ENCODE measurements around the gene MKNK2. TPM values are rescaled to one million over a fixed set of nuclear protein-coding genes. Genes with fewer than 3 reads are reported as not detected.

The MKNK2 gene
- total and polyA plus RNA-seq, 2 of the 13 experiments (the other 11 are each of a cell fraction or from before 2014, with no cell fraction given): 44.9 to 112 TPM

DNA sequence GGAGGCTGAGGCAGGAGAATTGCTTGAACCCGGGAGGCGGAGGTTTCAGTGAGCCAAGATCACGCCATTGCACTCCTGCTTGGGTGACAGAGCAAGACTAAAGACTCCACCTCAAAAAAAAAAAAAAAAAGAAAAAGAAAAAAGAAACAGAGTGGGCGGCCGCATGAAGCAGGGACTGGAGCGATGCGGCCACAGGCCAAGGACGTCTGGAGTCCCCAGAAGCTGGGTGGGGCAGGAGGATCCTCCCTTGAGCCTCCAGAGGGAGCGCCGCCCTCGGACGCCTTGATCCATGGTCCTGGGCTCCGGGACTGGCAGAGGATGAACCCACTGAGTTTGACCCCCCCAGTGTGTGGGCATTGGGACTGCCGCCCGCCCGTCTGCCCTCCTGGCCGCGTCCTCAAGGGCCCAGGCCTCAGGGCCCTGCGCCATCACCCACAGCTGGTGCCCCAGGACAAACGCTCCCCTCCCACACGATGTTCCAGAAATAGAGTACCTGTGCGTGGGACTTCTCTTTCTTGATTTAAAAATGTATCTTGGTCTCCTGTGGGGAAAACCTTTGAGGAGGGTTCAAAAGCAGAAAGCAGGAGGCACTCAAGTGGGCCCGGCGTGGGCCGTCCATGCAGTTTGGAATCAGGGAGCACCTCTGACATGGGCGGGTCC lies 51.1 kb downstream of the MKNK2 start:
- Histone ChIP-seq H2AFZ (ENCODE audit: low read length) (no peak overlapping the region), H3K9ac (ENCODE audit: insufficient read depth, low read depth, low read length) (no peak overlapping the region), H4K20me1 (ENCODE audit: insufficient read depth, low read length) (no peaks in the 10 kb centered on the region), H3K27ac (ENCODE audit: extremely low read length, insufficient read depth, low read length) (no peak overlapping the region), H3K79me2 (ENCODE audit: insufficient read depth, low read length) (no peaks in the 10 kb centered on the region), H3K27me3 (ENCODE audit: control insufficient read depth in 1 of 2, insufficient read depth in 2 of 2, low read length in 2 of 2) (no peaks in the 10 kb centered on the region), H3K9me3 (ENCODE audit: low read length) (no peaks in the 10 kb centered on the region), H3K36me3 (replicated peaks in 1 of 2; ENCODE audit: control insufficient read depth in 1 of 2, insufficient read depth in 2 of 2, low read length in 2 of 2) (no peaks in the 10 kb centered on the region; a peak in 1 of 5 replicates), H3K4me1 (ENCODE audit: insufficient read depth, low read length) (no peaks in the 10 kb centered on the region), H3K4me2 (ENCODE audit: low read depth, low read length) (no peak overlapping the region), H3K4me3 (replicated peaks in 1 of 3; ENCODE audit: insufficient read depth in 1 of 3, low read depth in 2 of 3, low read length in 3 of 3) (no peak overlapping the region)
- ChIA-PET CTCF (ENCODE audit: low intra/inter-chr PET ratio, low total read pairs) (no interaction called here), POLR2A (no interaction called here)
- no peak for FAIRE-seq
- peak; percentile 35 for TF ChIP-seq AGO2 (optimal IDR thresholded peaks at IDR 0.05; ENCODE audit: low read depth, low read length)
- no peak for TF ChIP-seq ZNF567 (CRISPR knock-in tag; IDR thresholded peaks at IDR 0.05; ENCODE audit: borderline replicate concordance)
- DNase-seq (ENCODE audit: low spot score): no peak
- BruUV-seq (replicated peaks): no TSS peak
- no peak for ATAC-seq
- intact Hi-C loops (cut with micrococcal nuclease; ENCODE audit: unreplicated experiment): no loop called here
- WGBS (ENCODE audit: low lambda C conversion rate): 98% methylated on average over 17 of the region's 26 CpGs
- in situ Hi-C loops (cut with HindIII; ENCODE audit: extremely low pct_ligation_motif_present, low pct_unique_long_range_greater_than_20kb): no loop called here

DNA sequence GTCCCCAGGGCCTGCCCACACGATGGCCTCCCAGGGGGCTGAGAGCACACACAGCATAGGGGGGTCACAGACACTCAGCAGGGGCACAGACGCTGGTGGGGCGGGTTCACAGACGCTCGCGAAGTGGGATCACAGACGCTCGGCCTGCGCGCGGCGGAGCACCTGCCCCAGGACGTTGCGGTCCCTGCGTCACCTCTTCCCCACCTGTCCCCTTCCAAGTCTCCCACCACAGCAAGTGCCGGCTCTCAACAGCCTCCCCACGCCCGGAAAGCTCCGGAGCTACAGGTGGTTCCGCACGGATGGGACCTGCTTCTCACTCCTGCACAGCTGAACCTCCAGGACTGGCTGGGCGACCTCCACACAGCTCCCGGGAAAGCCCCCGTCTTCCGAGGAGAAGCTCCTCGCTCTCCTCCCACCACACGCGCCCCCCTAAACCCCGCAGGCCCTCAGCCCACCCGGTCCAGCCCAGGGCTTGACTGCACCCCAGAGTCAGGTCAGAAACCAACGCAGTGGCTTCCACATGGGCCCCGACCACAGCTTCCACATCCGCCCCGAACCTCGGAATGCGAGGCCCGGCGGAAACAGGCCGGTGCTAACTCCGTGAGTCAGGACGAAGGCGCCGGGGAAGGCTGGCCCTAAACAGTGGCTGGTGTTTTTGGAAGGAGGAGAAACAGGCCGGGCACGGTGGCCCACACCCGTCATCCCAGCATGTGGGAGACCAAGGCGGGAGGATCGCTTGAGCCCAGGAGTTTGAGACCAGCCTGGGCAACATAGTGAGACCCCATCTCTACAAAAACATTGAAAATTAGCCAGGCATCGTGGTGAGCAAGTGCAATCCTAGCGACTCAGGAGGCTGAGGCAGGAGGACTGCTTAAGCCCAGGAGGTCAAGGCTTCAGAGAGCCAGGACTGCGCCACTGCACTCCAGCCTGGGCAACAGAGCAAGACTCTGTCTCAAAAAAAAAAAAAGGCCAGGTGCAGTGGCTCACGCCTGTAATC lies 52.0 kb downstream of the MKNK2 start:
- no peak for FAIRE-seq
- TF ChIP-seq, protein P1, sequence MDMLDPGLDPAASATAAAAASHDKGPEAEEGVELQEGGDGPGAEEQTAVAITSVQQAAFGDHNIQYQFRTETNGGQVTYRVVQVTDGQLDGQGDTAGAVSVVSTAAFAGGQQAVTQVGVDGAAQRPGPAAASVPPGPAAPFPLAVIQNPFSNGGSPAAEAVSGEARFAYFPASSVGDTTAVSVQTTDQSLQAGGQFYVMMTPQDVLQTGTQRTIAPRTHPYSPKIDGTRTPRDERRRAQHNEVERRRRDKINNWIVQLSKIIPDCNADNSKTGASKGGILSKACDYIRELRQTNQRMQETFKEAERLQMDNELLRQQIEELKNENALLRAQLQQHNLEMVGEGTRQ (IDR thresholded peaks at IDR 0.05; ENCODE audit: low read depth, low read length): no peak
- TF ChIP-seq, protein P1 (CRISPR knock-in tag; IDR thresholded peaks at IDR 0.05; ENCODE audit: borderline replicate concordance): no peak
- TF ChIP-seq AGO2 (optimal IDR thresholded peaks at IDR 0.05; ENCODE audit: low read depth, low read length) (peak; percentile 90), ZNF121 (CRISPR knock-in tag; IDR thresholded peaks at IDR 0.05) (peak; percentile 59; the same call in 1 of the 2 replicates), GABPA (IDR thresholded peaks at IDR 0.05; ENCODE audit: low read depth, low read length) (0 out of 2 replicates have a peak, but pooled peaks have one; percentile 9), GABPA (CRISPR knock-in tag; IDR thresholded peaks at IDR 0.05; ENCODE audit: low read depth) (no peak)
- TF ChIP-seq, protein P2, sequence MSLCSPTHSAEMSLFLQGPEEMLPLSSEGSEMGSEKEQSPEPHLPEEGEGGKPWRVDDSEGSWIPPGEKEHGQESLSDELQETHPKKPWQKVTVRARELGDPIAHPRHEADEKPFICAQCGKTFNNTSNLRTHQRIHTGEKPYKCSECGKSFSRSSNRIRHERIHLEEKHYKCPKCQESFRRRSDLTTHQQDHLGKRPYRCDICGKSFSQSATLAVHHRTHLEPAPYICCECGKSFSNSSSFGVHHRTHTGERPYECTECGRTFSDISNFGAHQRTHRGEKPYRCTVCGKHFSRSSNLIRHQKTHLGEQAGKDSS (CRISPR knock-in tag; IDR thresholded peaks at IDR 0.05; ENCODE audit: borderline replicate concordance, low read depth): no peak
- in situ Hi-C loops (cut with HindIII; ENCODE audit: extremely low pct_ligation_motif_present, low pct_unique_long_range_greater_than_20kb) (no loop called here), intact Hi-C loops (cut with micrococcal nuclease; ENCODE audit: unreplicated experiment) (no loop called here)
- DNase-seq (ENCODE audit: low spot score): no peak
- Histone ChIP-seq H3K4me2 (ENCODE audit: low read depth, low read length) (no peak overlapping the region), H3K9ac (ENCODE audit: insufficient read depth, low read depth, low read length) (no peak overlapping the region), H3K36me3 (replicated peaks in 1 of 2; ENCODE audit: control insufficient read depth in 1 of 2, insufficient read depth in 2 of 2, low read length in 2 of 2) (no peaks in the 10 kb centered on the region; a peak in 1 of 5 replicates), H4K20me1 (ENCODE audit: insufficient read depth, low read length) (no peaks in the 10 kb centered on the region), H2AFZ (ENCODE audit: low read length) (no peak overlapping the region), H3K79me2 (ENCODE audit: insufficient read depth, low read length) (no peaks in the 10 kb centered on the region), H3K4me3 (replicated peaks in 1 of 3; ENCODE audit: insufficient read depth in 1 of 3, low read depth in 2 of 3, low read length in 3 of 3) (no peak overlapping the region), H3K27ac (ENCODE audit: extremely low read length, insufficient read depth, low read length) (no peak overlapping the region), H3K27me3 (ENCODE audit: control insufficient read depth in 1 of 2, insufficient read depth in 2 of 2, low read length in 2 of 2) (no peaks in the 10 kb centered on the region), H3K4me1 (ENCODE audit: insufficient read depth, low read length) (no peaks in the 10 kb centered on the region), H3K9me3 (ENCODE audit: low read length) (no peaks in the 10 kb centered on the region)
- 97% methylated on average over 40 of the region's 52 CpGs for WGBS (ENCODE audit: low lambda C conversion rate)
- ATAC-seq: no peak
- BruUV-seq (replicated peaks): no TSS peak
- ChIA-PET CTCF (ENCODE audit: low intra/inter-chr PET ratio, low total read pairs) (no interaction called here), POLR2A (no interaction called here)

Data from HepG2 (cell line).